NB4 (cell line): ENCODE measurements around the gene NAALADL2.

Experiments
- CTCF ChIP-seq: IDR thresholded peaks from one replicate; pipeline ENCODE4 v1.5.1; 2012; ENCODE audit warnings: low read depth, low read length
- POLR2A ChIP-seq: IDR thresholded peaks from 2 replicates; pipeline ENCODE4 v1.6.1; 2011; ENCODE audit warnings: mild to moderate bottlenecking; ENCODE audit not compliant: insufficient read length; ENCODE audit errors: extremely low read depth

- TF ChIP-seq CTCF (no peak), POLR2A (no peak)
These were observed 352.3 kb downstream of the NAALADL2 start for GRCh38 chr3:175211466-175211865.
